OCI-LY3 (cell line): Measurements from ENCODE around the gene MB21D2.

Experiments
- EZH2phosphoT487 ChIP-seq: fragments of 200-600 bp; shearing (Covaris generic); IDR thresholded peaks from 2 replicates; pipeline ENCODE4 v1.6.1; 2018; ENCODE audit warnings: antibody characterized with exemption, mixed run types, low read depth
- TF ChIP-seq, protein P1 (sequence below): fragments of 200-600, 300-600 bp; sonication (generic); IDR thresholded peaks from 2 replicates; pipeline ENCODE4 v1.5.1; 2014; ENCODE audit warnings: antibody characterized with exemption, low read length, low read depth

DNA sequence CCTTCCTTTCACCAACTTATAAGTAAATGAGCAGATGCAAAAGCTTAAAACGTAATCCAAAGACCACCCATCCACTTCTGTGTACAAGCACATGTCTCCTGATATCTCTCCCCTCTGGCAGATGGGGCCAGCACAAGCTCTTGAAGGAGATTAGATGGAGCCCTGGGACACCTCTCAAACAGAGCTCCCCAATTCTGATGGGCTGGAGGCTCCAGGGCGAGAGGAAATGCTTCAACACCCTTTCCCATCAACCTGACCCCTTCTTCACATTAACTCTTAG lies 73.2 kb downstream of the MB21D2 start:
- TF ChIP-seq, protein P1, sequence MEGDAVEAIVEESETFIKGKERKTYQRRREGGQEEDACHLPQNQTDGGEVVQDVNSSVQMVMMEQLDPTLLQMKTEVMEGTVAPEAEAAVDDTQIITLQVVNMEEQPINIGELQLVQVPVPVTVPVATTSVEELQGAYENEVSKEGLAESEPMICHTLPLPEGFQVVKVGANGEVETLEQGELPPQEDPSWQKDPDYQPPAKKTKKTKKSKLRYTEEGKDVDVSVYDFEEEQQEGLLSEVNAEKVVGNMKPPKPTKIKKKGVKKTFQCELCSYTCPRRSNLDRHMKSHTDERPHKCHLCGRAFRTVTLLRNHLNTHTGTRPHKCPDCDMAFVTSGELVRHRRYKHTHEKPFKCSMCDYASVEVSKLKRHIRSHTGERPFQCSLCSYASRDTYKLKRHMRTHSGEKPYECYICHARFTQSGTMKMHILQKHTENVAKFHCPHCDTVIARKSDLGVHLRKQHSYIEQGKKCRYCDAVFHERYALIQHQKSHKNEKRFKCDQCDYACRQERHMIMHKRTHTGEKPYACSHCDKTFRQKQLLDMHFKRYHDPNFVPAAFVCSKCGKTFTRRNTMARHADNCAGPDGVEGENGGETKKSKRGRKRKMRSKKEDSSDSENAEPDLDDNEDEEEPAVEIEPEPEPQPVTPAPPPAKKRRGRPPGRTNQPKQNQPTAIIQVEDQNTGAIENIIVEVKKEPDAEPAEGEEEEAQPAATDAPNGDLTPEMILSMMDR = no peak
- no peak for TF ChIP-seq EZH2phosphoT487
